ENCODE measurements around the gene CNTD1.

DNA sequence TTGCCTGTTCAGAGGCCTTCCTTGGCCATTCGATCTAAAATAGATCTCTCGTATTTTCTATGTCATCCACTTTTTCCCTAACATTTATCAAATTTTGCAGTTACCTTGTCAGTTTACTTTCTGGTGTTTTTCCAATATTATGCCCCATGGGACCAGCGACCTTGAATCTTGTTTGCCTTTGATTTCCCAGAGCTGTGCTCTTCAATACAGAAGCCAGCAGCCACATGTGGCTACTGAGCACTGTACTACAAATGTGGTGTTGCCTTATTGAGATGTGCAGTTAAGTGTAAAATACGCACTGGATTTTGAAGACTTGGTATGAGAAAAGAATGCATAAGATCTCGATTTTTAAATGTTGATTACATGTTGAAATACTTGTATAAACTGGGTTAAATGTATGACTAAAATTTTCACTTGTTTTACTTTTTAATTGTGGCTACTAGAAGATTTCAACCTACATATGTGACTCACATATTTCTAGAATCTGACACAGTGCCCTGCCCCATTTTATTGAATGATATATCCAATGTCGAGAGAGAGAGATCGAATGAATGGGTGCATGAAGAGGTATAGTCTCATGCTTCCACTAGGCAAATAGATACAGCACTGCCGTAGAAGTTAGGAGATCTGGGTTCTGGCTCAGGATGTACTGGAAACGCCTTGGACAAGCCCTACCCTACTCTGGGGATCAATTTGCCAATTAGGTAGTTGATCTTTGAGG lies 33.7 kb downstream of the CNTD1 start:
- TF ChIP-seq, protein P1, sequence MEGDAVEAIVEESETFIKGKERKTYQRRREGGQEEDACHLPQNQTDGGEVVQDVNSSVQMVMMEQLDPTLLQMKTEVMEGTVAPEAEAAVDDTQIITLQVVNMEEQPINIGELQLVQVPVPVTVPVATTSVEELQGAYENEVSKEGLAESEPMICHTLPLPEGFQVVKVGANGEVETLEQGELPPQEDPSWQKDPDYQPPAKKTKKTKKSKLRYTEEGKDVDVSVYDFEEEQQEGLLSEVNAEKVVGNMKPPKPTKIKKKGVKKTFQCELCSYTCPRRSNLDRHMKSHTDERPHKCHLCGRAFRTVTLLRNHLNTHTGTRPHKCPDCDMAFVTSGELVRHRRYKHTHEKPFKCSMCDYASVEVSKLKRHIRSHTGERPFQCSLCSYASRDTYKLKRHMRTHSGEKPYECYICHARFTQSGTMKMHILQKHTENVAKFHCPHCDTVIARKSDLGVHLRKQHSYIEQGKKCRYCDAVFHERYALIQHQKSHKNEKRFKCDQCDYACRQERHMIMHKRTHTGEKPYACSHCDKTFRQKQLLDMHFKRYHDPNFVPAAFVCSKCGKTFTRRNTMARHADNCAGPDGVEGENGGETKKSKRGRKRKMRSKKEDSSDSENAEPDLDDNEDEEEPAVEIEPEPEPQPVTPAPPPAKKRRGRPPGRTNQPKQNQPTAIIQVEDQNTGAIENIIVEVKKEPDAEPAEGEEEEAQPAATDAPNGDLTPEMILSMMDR (IDR thresholded peaks at IDR 0.05) = no peak
- TF ChIP-seq POLR2A (IDR thresholded peaks at IDR 0.05) (no peak), EP300 (IDR thresholded peaks at IDR 0.05) (no peak)
